ENCODE results near the gene SLC9A8.
A peak's percentile ranks its signal among the peaks of the same experiment; 100 is the strongest.

SLC9A8 gene

DNA sequence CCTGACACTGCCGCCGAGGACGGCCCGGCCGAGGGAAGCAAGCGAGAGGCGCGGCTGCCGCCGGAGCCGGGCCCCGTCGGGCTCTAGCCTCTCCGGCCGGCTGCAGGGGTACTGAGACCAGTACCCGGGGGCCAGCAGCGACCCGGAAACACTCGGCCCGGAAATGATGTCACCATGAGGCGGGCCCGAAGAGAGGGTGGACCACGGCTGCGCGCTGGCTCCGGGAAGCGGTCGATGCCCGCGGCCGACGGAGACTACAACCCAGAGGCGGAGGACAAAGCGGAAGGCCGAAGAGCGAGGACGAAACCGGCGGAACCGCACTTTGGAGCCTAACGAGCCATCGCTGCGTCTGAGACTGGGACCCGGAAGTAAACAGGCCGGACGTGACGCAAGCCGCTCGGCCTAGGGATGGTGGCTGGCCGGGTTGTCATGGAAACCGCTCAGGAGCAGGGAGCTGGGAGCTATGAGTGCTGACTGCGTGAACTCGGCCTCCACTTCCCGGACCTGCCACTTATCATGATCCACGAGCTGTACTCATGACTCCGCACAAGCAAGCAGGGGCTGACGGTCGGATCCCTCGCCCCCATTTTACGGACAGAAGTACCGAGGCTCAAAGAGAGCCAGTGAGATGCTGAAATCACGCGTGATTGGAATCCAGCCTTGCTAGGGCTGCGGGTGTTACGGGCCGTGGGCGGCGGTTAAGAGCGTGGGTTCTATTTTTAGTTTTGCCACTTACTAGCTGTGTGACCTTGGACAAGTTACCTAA lies 102.9 kb downstream of the SLC9A8 start, which contains the start of gene SPATA2:
Gene SPATA2 (minus strand): TSS at position 150 of the 766 bp plus-strand sequence. CDS start 7,039 bp downstream, outside the sequence.
- DNase-seq = peak; percentile 100

- peak; percentile 58 for DNase-seq
Measured at GRCh38 chr20:49916146-49917002, 103.7 kb downstream of the SLC9A8 start.

DNA sequence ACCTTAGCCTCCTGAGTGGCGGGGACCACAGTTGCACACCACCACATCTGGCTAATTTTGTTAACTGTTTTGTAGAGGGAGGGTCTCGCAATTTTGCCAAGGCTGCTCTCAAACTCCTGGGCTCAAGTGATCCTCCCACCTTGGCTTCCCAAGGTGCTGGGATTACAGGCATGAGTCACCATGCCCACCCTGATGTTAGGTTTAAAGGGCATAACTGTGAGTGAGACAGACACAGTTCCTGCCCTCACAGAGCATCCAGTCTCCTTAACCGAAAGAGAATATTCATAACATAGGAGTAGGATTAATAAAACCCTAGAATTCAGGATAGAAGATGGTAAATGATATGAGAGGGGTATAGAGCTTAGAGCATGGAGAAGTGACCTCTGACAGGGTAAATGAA lies 105.8 kb downstream of the SLC9A8 start:
- DNase-seq = no peak

GRCh38 chr20:49919009-49919408 lies 106.4 kb downstream of the SLC9A8 start:
- no peak for DNase-seq

DNA sequence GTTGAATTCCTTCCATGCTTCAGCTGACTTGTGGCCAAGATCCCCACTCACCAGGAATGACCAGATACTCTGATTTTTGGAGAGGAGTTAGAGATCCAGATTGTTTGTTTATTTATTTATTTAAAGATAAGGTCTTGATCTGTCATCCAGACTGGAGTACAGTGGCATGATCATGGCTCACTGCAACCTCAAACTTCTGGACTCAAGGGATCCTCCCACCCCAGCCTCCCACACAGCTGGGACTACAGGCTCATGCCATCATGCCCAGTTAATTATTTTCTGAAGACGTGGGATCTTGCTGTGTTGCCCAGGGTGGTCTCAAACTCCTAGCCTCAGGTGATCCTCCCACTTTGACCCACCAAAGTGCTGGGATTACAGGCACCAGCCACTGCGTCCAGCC lies 106.8 kb downstream of the SLC9A8 start:
- no peak for DNase-seq

- no peak for DNase-seq
Measured at GRCh38 chr20:49924247-49924646, 111.6 kb downstream of the SLC9A8 start.

GRCh38 chr20:49925901-49926454 lies 113.3 kb downstream of the SLC9A8 start:
- DNase-seq = no peak

- DNase-seq = peak; percentile 67
Measured at GRCh38 chr20:49928411-49929141, 115.9 kb downstream of the SLC9A8 start.

DNA sequence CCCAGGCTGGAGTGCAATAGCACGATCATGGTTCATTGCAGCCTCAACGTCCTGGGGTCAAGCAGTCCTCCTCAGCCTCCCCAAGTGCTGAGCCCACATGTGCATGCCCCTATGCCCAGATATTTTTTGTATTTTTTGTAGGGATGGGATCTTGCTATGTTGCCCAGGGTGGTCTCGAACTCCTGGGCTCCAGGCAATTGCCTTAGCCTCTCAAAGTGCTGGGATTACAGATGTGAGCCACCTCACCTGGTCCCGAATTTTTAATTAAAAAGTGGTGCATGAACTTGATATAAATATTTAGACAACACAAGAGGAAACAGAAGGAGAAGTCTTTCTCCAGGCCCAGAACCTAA lies 116.5 kb downstream of the SLC9A8 start:
- DNase-seq = no peak

DNA sequence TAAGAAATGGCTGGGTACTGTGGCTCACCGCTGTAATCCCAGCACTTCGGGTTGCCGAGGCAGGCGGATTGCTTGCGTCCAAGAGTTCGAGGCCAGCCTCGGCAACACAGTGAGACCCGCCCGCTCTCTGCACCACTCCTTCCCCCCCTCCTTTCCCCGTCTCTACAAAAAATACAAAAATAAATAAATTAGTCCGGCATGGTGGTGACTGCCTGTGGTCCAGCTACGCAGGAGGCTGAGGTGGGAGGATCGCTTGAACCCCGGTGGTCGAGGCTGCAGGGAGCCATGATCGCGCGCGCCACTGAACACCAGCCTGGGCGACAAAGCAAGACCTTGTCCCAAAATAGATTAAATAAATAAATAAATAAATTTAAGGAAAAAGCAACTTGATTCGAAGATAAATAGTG lies 123.1 kb downstream of the SLC9A8 start:
- no peak for DNase-seq

- peak; percentile 91 for DNase-seq
Measured at GRCh38 chr20:49936153-49937026, 123.8 kb downstream of the SLC9A8 start, which contains the start of gene RNF114. Gene RNF114, plus strand, starts transcription at chr20:49936397. Its CDS starts 16 bp downstream, at chr20:49936413.

GRCh38 chr20:49937027-49937929 lies 124.7 kb downstream of the SLC9A8 start:
- DNase-seq = peak; percentile 26

GRCh38 chr20:49938173-49939163 lies 125.8 kb downstream of the SLC9A8 start:
- DNase-seq = no peak

DNA sequence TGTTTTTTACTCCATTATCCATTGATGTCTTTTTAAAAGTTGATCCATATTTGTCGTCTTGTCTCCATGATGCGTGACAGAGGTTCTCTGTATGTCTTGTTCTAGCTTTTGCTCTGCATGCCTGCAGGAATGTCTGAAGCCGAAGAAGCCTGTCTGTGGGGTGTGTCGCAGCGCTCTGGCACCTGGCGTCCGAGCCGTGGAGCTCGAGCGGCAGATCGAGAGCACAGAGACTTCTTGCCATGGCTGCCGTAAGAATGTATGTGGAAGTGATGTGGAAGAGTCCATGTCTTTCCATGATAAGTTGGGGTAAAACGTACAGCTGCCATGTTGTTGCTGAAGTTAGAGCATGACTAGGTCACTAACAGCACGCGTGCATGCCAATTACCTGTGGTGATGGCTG lies 128.8 kb downstream of the SLC9A8 start:
- DNase-seq = no peak

Measured in right kidney (tissue), 1 donor.